GM12891 (cell line): Measurements from ENCODE around the gene MYOM1.
A peak's percentile ranks its signal among the peaks of the same experiment; 100 is the strongest.

Source experiments
- DNase-seq: peaks from one replicate; pipeline ENCODE4 v3.0.0; 2011; ENCODE audit warnings: low spot score; ENCODE audit not compliant: insufficient read length
- FAIRE-seq: peaks from 2 replicates; lab custom pipeline; 2011; peaks lifted over from hg19 to GRCh38; lab: Jason Lieb, UNC
- PAX5 ChIP-seq: IDR thresholded peaks from 2 replicates; pipeline ENCODE4 v1.6.1; 2011; ENCODE audit warnings: low read length, moderate library complexity, mild to moderate bottlenecking; ENCODE audit not compliant: insufficient read depth, severe bottlenecking
- POLR2A ChIP-seq: IDR thresholded peaks from 2 replicates; pipeline ENCODE4 v1.6.1; 2011; ENCODE audit warnings: low read depth, low read length, control low read depth
- POLR2AphosphoS5 ChIP-seq: IDR thresholded peaks from 2 replicates; pipeline ENCODE4 v1.6.1; 2011; ENCODE audit warnings: low read depth, low read length, control low read depth
- POU2F2 ChIP-seq: IDR thresholded peaks from 2 replicates; pipeline ENCODE4 v1.6.1; 2011; ENCODE audit warnings: low read depth, mild to moderate bottlenecking, control low read depth, low read length, moderate library complexity
- SPI1 ChIP-seq: IDR thresholded peaks from 2 replicates; pipeline ENCODE4 v1.6.1; 2011; ENCODE audit warnings: low read depth, low read length, control low read depth
- TAF1 ChIP-seq: IDR thresholded peaks from 2 replicates; pipeline ENCODE4 v1.6.1; 2011; ENCODE audit warnings: low read depth, low read length, control low read depth

The MYOM1 gene

GRCh38 chr18:3122851-3123250 lies 96.9 kb downstream of the MYOM1 start:
- no peak for TF ChIP-seq PAX5
- TF ChIP-seq POU2F2: no peak
- TF ChIP-seq SPI1: no peak
- no peak for TF ChIP-seq TAF1
- TF ChIP-seq POLR2AphosphoS5: no peak
- TF ChIP-seq POLR2A: no peak
- no peak for DNase-seq
- no peak for FAIRE-seq

- TF ChIP-seq PAX5 (no peak), TAF1 (no peak), SPI1 (no peak), POU2F2 (no peak)
- FAIRE-seq (no peak), DNase-seq (no peak)
Measured at GRCh38 chr18:3121259-3121658, 98.5 kb downstream of the MYOM1 start.

- FAIRE-seq (peak; percentile 60), DNase-seq (no peak)
- TF ChIP-seq POLR2AphosphoS5 (no peak), POU2F2 (no peak), SPI1 (no peak), TAF1 (no peak), POLR2A (no peak), PAX5 (no peak)
Measured at GRCh38 chr18:3120356-3120755, 99.4 kb downstream of the MYOM1 start.

- TF ChIP-seq PAX5 (no peak), POU2F2 (no peak), TAF1 (no peak), SPI1 (no peak), POLR2A (no peak), POLR2AphosphoS5 (no peak)
Measured at GRCh38 chr18:3119401-3120341, 100.1 kb downstream of the MYOM1 start.

GRCh38 chr18:3118195-3119010 lies 101.4 kb downstream of the MYOM1 start:
- FAIRE-seq (no peak), DNase-seq (no peak)
- TF ChIP-seq POU2F2 (no peak), SPI1 (no peak), POLR2A (no peak), PAX5 (no peak), TAF1 (no peak), POLR2AphosphoS5 (no peak)

More at GRCh38 chr18:3119401-3120341, 100.1 kb downstream of the MYOM1 start:
- DNase-seq (no peak), FAIRE-seq (peak; percentile 40)

- no peak for FAIRE-seq
- DNase-seq: no peak
- no peak for TF ChIP-seq TAF1
Measured at GRCh38 chr18:3117493-3118192, 102.1 kb downstream of the MYOM1 start.

GRCh38 chr18:3115447-3116030 lies 104.2 kb downstream of the MYOM1 start:
- FAIRE-seq: no peak
- no peak for TF ChIP-seq SPI1
- no peak for TF ChIP-seq POLR2AphosphoS5
- no peak for TF ChIP-seq PAX5
- TF ChIP-seq POLR2A: no peak
- TF ChIP-seq POU2F2: no peak
- no peak for TF ChIP-seq TAF1
- DNase-seq: no peak

GRCh38 chr18:3114451-3114850 lies 105.3 kb downstream of the MYOM1 start:
- TF ChIP-seq SPI1 (no peak), POU2F2 (no peak), TAF1 (no peak), POLR2AphosphoS5 (no peak), POLR2A (no peak), PAX5 (no peak)
- FAIRE-seq: no peak
- no peak for DNase-seq

GRCh38 chr18:3114026-3114425 lies 105.7 kb downstream of the MYOM1 start:
- FAIRE-seq (no peak), DNase-seq (no peak)
- TF ChIP-seq SPI1 (no peak), PAX5 (no peak), POLR2AphosphoS5 (no peak), POU2F2 (no peak), TAF1 (no peak), POLR2A (no peak)
